Smooth muscle cell (in vitro differentiated cells): Measurements from ENCODE around the gene COBLL1. TPM values are rescaled to one million over a fixed set of nuclear protein-coding genes. Genes with fewer than 3 reads are reported as not detected.

Source experiments
- DNase-seq: peaks from one replicate; lab custom pipeline; 2025; ENCODE audit not compliant: unreplicated experiment; lab: John Stamatoyannopoulos, UW
- H2AFZ ChIP-seq: fragments of 200-600 bp; sonication (generic); 2 replicates; pipeline ENCODE4 v1.6.0; 2016; ENCODE audit warnings: antibody characterized with exemption, low read depth, mild to moderate bottlenecking
- H3F3A ChIP-seq: fragments of 200-600 bp; sonication (generic); 2 replicates; pipeline ENCODE4 v1.6.0; 2017; ENCODE audit warnings: antibody characterized with exemption, low read depth
- H3K27ac ChIP-seq: fragments of 200-600 bp; sonication (generic); 2 replicates; pipeline ENCODE4 v1.5.1; 2016; ENCODE audit warnings: low read depth, mild to moderate bottlenecking
- H3K27me3 ChIP-seq: fragments of 200-600 bp; sonication (generic); 2 replicates; pipeline ENCODE4 v1.6.1; 2016; ENCODE audit warnings: low read depth, mild to moderate bottlenecking
- H3K36me3 ChIP-seq: fragments of 200-600 bp; sonication (generic); 2 replicates; pipeline ENCODE4 v1.5.1; 2016; ENCODE audit warnings: low read depth
- H3K4me1 ChIP-seq: fragments of 200-600 bp; sonication (generic); 2 replicates; pipeline ENCODE4 v1.5.1; 2016; ENCODE audit warnings: low read depth
- H3K4me2 ChIP-seq: fragments of 200-600 bp; sonication (generic); 2 replicates; pipeline ENCODE4 v1.6.0; 2016; ENCODE audit warnings: mild to moderate bottlenecking
- H3K4me3 ChIP-seq: fragments of 200-600 bp; sonication (generic); 2 replicates; pipeline ENCODE4 v1.5.1; 2016; ENCODE audit warnings: mild to moderate bottlenecking
- H3K79me2 ChIP-seq: fragments of 200-600 bp; sonication (generic); 2 replicates; pipeline ENCODE4 v1.6.0; 2016; ENCODE audit warnings: low read depth, mild to moderate bottlenecking
- H3K9ac ChIP-seq: fragments of 200-600 bp; sonication (generic); 2 replicates; pipeline ENCODE4 v1.6.0; 2016; ENCODE audit warnings: low read depth
- H3K9me3 ChIP-seq: fragments of 200-600 bp; sonication (generic); replicated peaks from 2 replicates; pipeline ENCODE4 v1.5.1; 2016; ENCODE audit warnings: low read depth
- H4K20me1 ChIP-seq: fragments of 200-600 bp; sonication (generic); 2 replicates; pipeline ENCODE4 v1.6.0; 2016; ENCODE audit warnings: low read depth
- WGBS: methylation state at CpG from one replicate; pipeline ENCODE4 v1.1.7; 2016; ENCODE audit warnings: low lambda C conversion rate; 5-methylcytosine and 5-hydroxymethylcytosine counted together
- polyA plus RNA-seq: library from polyadenylated mRNA; unstranded; fragments of >200 nt; fragmentation: Nextera tagmentation; extraction: Ambion mirVana; gene quantifications from 2 replicates; pipeline ENCODE4 v1.2.1, GENCODE V29; 2016
- total RNA-seq: library from RNA; depleted of rRNA; stranded (reverse); fragments of >200 nt; gene quantifications from 2 replicates; pipeline ENCODE4 v1.2.3, GENCODE V29; 2014
- TF ChIP-seq, protein P1 (sequence below): fragments of 200-600 bp; sonication (generic); IDR thresholded peaks from 2 replicates; pipeline ENCODE4 v1.5.1; 2017; ENCODE audit warnings: borderline replicate concordance, mild to moderate bottlenecking, antibody characterized with exemption; ENCODE audit not compliant: insufficient read depth, poor library complexity, severe bottlenecking

The COBLL1 gene
- total and polyA plus RNA-seq, 2 experiments from 2014 or later: 5.2 to 17.4 TPM

GRCh38 chr2:164816046-164816445 lies 25.6 kb downstream of the COBLL1 start:
- no peaks in the 10 kb centered on the region for H3F3A ChIP-seq
- TF ChIP-seq, protein P1, sequence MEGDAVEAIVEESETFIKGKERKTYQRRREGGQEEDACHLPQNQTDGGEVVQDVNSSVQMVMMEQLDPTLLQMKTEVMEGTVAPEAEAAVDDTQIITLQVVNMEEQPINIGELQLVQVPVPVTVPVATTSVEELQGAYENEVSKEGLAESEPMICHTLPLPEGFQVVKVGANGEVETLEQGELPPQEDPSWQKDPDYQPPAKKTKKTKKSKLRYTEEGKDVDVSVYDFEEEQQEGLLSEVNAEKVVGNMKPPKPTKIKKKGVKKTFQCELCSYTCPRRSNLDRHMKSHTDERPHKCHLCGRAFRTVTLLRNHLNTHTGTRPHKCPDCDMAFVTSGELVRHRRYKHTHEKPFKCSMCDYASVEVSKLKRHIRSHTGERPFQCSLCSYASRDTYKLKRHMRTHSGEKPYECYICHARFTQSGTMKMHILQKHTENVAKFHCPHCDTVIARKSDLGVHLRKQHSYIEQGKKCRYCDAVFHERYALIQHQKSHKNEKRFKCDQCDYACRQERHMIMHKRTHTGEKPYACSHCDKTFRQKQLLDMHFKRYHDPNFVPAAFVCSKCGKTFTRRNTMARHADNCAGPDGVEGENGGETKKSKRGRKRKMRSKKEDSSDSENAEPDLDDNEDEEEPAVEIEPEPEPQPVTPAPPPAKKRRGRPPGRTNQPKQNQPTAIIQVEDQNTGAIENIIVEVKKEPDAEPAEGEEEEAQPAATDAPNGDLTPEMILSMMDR: no peak
- peaks cover 13% of the 10 kb centered on the region for H3K79me2 ChIP-seq
- WGBS: 94% methylated on average over 2 of the region's 2 CpGs
- no peak for DNase-seq
- H4K20me1 ChIP-seq: no peaks in the 10 kb centered on the region
- H3K27me3 ChIP-seq: no peaks in the 10 kb centered on the region
- H3K4me1 ChIP-seq: no peaks in the 10 kb centered on the region
- no peaks in the 10 kb centered on the region for H3K9me3 ChIP-seq
- H3K36me3 ChIP-seq: no peaks in the 10 kb centered on the region
- H3K4me3 ChIP-seq: no peak overlapping the region
- H3K4me2 ChIP-seq: no peak overlapping the region
- no peak overlapping the region for H3K27ac ChIP-seq
- H3K9ac ChIP-seq: no peak overlapping the region
- H2AFZ ChIP-seq: no peak overlapping the region

DNA sequence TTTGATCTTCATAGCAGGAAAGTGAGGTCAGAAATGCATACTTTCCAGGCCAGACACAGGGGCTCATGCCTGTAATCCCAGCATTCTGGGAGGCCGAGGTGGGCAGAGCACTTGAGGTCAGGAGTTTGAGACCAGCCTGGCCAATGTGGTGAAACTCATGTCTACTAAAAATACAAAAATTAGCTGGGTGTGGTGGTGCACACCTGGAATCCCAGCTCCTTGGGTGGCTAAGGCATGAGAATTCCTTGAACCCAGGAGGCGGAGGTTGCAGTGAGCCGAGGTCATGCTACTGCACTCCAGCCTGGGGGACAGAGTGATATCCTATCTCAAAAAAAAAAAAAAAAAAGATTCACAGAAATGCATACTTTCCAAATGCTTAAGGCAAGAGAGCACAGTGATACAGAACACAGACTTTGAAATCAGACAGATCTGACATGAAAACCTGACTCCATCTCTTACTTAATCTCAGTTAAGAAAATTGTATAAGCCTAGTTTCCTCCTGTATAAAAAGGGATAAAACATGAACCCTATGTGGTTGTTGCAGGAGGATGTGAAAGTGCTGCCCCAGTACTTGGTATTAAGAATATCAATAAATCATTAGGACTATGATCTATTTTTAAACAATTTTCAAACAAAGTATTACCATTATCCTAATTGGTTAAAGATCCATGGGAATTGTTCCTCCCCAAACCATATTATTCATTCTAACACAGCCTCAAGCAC lies 26.4 kb downstream of the COBLL1 start:
- H3K27ac ChIP-seq: no peak overlapping the region
- no peaks in the 10 kb centered on the region for H4K20me1 ChIP-seq
- no peak overlapping the region for H2AFZ ChIP-seq
- H3K4me3 ChIP-seq: no peak overlapping the region
- TF ChIP-seq, protein P1: no peak
- DNase-seq: no peak
- H3K36me3 ChIP-seq: no peaks in the 10 kb centered on the region
- H3K9me3 ChIP-seq: no peaks in the 10 kb centered on the region
- 66% methylated on average over 3 of the region's 3 CpGs for WGBS
- no peak overlapping the region for H3K9ac ChIP-seq
- H3K79me2 ChIP-seq: peaks cover 15% of the 10 kb centered on the region
- no peaks in the 10 kb centered on the region for H3K27me3 ChIP-seq
- no peaks in the 10 kb centered on the region for H3K4me1 ChIP-seq
- H3K4me2 ChIP-seq: no peak overlapping the region
- H3F3A ChIP-seq: no peaks in the 10 kb centered on the region

DNA sequence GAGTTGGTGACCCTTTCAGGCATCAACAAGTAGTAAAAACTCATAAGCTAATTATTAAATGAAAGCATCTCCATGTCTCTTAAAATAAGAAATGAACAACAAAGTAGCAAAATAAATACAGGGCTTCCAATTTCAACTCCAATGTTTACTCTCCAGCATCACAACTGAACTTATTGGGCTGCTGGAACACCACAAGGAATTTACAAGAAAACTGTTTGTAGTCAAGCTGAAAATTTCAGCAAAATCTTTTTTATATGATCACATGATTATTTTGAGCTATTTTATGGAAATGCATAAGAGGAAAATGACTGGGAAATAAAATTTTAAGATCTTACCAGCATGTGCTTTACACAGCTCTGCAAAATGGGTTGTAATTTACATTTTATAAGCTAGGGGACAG lies 28.1 kb downstream of the COBLL1 start:
- H3K4me1 ChIP-seq: peaks cover 3% of the 10 kb centered on the region
- no peak overlapping the region for H3K4me3 ChIP-seq
- H3K27ac ChIP-seq: no peak overlapping the region
- H3K4me2 ChIP-seq: no peak overlapping the region
- no peak overlapping the region for H3K9ac ChIP-seq
- peaks cover 24% of the 10 kb centered on the region for H3K79me2 ChIP-seq
- no peaks in the 10 kb centered on the region for H3K9me3 ChIP-seq
- no peaks in the 10 kb centered on the region for H3K36me3 ChIP-seq
- no peaks in the 10 kb centered on the region for H3F3A ChIP-seq
- TF ChIP-seq, protein P1: no peak
- DNase-seq: no peak
- no peaks in the 10 kb centered on the region for H4K20me1 ChIP-seq
- no peak overlapping the region for H2AFZ ChIP-seq
- no peaks in the 10 kb centered on the region for H3K27me3 ChIP-seq

DNA sequence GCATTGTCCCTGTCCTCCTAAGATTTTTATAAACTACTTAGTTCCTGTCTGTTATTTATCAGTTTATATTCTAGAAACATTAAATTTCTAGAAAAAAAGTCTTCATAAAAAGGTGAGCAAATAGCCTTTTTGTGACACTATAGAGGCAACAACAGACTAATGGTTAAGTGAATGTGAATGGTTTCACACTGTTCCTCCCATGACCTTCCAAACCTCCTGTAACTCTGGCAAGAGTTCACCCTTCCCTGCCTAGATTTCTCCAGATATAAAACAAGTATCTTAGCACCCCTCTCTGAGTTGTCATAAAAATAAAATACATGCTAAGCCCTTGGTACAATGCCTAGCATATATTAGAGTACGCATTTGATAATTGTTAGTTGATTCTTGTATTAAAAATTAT lies 29.2 kb downstream of the COBLL1 start:
- H3K4me2 ChIP-seq: no peak overlapping the region
- no peaks in the 10 kb centered on the region for H3K9me3 ChIP-seq
- TF ChIP-seq, protein P1: no peak
- DNase-seq: no peak
- H3K4me1 ChIP-seq: peaks cover 3% of the 10 kb centered on the region
- peaks cover 24% of the 10 kb centered on the region for H3K79me2 ChIP-seq
- no peaks in the 10 kb centered on the region for H3F3A ChIP-seq
- no peak overlapping the region for H3K27ac ChIP-seq
- H3K36me3 ChIP-seq: no peaks in the 10 kb centered on the region
- H2AFZ ChIP-seq: no peak overlapping the region
- no peak overlapping the region for H3K4me3 ChIP-seq
- no peaks in the 10 kb centered on the region for H3K27me3 ChIP-seq
- no peak overlapping the region for H3K9ac ChIP-seq
- WGBS: 100% methylated on average over 1 of the region's 1 CpG
- no peaks in the 10 kb centered on the region for H4K20me1 ChIP-seq
